HG03354 (cell line): ENCODE data around the gene MPPED2.

Source experiments
- ATAC-seq: cut with Tn5 transposase; IDR thresholded peaks from one replicate; pipeline ENCODE4 v1.9.1; 2021; ENCODE audit warnings: mild to moderate bottlenecking; ENCODE audit not compliant: unreplicated experiment, poor library complexity, severe bottlenecking

The MPPED2 gene, protein sequence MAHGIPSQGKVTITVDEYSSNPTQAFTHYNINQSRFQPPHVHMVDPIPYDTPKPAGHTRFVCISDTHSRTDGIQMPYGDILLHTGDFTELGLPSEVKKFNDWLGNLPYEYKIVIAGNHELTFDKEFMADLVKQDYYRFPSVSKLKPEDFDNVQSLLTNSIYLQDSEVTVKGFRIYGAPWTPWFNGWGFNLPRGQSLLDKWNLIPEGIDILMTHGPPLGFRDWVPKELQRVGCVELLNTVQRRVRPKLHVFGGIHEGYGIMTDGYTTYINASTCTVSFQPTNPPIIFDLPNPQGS

GRCh38 chr11:30586251-30587144 lies at the start of gene MPPED2:
Gene MPPED2 (minus strand): TSS chr11:30586353. CDS start chr11:30580373, 5,980 bp downstream.
- ATAC-seq = peak; percentile 94

DNA sequence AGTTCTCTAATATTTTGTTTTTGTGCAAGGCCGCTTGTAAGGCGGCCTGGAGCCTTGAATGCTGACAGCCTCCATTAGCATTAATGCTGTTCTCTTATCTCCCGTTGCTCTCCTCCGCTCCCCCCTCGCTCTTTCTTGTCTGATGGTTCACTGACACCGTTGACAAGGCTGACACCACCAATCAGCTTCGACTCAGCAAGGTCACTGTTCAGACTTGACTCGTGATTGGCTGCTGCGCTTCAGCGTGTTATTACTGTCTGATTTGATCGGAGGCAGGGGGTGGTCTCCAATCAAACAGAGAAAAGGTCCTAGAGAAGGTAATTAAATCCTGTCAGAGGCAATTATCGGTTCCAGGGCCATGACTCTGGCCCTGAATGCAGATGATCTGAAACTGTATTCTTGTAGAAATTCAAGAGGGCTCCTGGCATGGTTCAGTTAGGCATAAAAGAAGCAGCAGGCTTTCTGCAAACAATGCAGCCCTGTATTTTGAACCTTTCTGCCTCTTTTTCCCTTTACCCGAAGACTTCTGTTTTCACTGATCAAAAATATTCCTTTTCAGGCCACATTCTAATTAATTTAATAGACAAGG lies 49.3 kb upstream of the MPPED2 start:
- ATAC-seq = no peak

DNA sequence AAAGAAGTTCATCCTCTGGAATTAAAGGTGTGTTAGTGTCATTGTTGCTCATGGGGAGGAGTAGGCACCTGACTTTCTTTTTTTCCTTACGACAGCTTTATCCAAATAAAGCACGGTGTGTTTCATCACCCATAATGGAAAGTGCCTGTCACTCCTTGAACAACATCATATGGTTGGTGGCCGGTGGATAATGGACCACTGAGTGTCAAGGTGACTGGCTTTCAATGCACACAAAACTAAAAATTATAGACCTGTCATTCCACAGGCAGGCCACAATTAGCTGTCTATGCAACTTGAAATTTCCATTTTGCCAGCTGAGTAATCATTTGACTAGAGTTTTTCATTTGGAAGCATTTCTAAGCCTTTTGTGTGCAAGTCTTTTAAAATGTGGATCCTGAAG lies 45.0 kb upstream of the MPPED2 start:
- no peak for ATAC-seq

DNA sequence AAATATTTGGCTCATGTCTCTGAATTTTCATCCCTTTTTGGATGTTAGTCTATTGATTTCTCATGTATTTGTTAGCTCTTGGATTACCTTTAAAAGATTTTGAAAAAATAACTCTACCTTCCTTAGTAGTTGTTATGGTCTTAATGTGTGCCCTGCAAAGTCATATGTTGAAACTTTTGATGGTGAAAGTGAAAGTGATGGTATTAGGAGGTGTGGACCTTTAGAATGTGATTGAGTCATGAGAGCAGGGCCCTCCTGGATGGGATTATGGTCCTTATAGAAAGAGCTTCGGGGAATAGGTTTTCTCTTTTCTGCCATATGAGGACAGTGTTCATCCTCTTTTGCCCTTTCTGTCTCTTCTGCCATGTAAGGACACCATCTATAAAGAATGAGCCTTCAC lies 33.6 kb upstream of the MPPED2 start:
- no peak for ATAC-seq

- ATAC-seq = no peak
These were observed 31.6 kb upstream of the MPPED2 start for GRCh38 chr11:30617762-30618161.

DNA sequence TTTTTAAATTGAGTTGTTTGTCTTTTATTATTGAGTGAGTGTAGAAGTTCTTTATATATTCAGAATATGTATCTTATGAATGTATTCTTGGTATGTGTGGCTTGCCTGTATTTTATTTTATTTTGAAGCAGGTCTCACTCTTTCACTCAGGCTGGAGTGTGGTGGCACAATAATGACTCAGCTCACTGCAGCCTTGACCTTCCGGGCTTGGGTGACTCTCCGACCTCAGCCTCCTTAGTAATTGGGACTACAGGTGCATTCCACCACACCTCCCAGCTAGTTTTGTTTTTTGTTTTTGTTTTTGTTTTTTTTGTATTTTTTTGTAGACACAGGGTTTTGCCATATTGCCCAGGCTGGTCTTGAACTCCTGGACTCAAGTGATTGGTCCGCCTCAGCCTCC lies 24.5 kb upstream of the MPPED2 start:
- ATAC-seq = no peak

DNA sequence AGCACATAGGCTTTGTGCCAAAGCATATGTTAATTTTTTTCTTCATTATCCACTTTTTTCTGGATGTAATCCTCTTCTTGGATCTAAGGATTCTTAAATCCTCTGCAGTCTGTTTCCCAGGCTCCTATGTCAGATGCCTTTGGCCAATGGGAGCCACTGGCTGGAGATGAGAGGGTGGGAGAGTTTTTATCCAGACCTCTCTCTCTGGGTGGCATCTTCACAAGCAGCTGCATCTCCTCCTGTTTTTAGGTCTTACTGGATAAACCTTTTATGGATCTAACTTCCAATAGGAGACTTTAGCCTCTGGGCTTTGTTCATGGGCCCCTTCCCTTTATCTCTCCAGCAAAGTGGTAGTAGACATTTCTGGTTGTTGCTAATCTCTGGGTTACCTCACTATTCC lies 22.4 kb upstream of the MPPED2 start:
- ATAC-seq = no peak

DNA sequence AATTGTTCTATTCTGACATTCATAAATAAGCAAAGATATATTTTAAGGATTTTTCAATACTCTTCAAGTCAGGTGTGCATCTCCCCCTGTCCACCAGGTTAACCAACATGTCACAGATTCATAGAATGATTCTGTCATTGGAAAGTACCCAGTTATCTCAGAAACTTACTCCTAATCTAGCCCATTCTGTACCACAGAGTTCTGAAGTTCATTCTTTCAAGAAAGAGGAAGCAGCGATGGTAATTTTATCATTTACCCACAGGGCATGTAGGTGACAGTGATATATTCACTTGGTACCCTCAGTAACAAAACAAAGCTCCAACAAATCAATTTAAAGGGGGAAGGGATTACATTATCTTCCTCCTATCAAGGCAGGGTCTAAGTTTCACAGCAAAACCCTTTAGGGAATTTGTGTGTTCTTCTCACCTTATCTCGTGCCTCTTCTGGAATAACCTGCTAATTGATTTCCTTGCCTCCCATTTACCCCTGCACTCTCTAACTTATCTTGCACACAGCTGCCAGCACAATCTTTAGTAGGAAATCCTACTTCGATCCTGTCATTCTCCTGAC lies 19.0 kb upstream of the MPPED2 start:
- ATAC-seq = peak; percentile 81

DNA sequence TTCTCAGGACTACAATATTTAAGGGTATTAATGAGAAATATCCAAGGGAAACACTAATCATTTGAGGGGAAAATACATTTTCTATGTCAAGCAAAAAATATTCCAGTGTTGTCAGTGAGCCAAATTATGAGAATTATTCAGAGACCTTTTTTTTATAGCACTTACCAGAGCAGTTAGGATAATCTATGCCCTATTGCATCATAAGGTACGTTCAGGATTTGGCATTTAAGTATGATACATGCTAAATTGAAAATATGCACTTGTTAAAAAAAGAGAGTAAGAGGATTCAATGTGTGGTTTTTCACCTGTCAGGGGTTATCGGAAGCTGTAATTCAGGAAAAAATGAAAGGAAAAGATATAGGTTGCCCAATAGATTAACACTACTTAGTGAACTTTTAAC lies 17.2 kb upstream of the MPPED2 start:
- ATAC-seq = no peak

DNA sequence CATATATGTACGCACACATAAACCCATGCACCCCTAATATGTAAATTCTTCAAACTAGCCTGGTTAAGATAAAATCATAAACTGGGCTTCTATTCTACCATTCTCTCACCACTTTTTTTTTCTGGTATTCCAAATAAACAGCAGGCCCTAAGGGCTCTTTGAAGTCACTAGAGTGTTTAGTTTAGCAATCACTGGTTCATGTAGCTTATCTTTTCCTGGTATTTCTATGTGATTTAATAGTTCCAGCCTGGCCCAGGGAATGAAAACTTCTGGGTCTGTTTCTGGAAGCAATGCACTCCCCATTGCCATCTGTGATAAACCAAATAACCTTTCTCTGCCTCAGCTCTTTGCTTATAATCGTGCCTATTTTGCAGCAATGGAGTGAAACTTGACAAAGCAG lies 10.7 kb upstream of the MPPED2 start:
- no peak for ATAC-seq

GRCh38 chr11:30595934-30596333 lies 9.8 kb upstream of the MPPED2 start:
- ATAC-seq = no peak

- no peak for ATAC-seq
These were observed 8.7 kb upstream of the MPPED2 start for GRCh38 chr11:30594646-30595411.

DNA sequence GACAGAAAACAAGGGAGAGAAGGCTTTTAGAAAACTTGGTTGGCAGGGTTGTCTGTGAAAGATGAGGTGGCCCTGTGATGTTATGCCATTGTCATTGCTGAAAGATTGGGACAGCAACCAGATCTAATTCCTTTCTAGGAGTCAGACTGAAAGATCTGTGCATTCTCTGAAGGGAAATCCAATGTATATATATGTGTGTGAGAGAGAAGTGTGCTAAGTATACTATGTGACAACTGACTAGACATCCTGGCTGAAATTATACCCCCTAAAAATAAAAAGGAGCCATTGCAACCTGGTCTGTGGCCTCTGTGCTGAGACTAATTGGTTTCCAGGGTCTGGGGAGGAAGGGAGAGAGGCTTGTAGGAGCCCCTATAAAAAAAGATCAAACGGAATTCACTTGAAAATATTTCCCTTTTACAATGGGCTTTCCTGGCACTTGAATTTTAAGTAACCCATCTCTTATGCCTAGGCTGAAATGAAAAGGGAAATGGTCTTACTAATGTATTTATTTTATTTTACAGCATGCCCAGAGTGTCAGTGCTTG lies 1.2 kb upstream of the MPPED2 start:
- no peak for ATAC-seq

DNA sequence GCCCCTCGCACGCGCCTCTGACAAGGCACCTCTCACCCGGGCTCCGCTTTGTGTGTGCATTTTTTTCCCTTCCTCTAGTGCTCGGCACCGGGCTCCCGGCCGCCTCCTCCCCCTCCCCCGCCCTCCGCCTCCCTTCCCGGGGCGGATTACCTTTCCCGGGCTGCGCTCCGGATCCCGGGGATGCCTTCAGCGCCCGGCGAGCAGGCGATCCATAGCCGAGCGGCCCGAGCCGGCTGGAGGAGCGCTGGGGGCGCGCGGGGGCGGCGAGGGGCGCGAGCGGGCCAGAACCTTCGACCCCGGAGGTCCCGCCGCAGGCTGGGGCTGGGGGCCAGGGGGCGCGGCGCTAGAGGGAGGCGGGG lies 282 bp downstream of the MPPED2 start:
- peak; percentile 33 for ATAC-seq

DNA sequence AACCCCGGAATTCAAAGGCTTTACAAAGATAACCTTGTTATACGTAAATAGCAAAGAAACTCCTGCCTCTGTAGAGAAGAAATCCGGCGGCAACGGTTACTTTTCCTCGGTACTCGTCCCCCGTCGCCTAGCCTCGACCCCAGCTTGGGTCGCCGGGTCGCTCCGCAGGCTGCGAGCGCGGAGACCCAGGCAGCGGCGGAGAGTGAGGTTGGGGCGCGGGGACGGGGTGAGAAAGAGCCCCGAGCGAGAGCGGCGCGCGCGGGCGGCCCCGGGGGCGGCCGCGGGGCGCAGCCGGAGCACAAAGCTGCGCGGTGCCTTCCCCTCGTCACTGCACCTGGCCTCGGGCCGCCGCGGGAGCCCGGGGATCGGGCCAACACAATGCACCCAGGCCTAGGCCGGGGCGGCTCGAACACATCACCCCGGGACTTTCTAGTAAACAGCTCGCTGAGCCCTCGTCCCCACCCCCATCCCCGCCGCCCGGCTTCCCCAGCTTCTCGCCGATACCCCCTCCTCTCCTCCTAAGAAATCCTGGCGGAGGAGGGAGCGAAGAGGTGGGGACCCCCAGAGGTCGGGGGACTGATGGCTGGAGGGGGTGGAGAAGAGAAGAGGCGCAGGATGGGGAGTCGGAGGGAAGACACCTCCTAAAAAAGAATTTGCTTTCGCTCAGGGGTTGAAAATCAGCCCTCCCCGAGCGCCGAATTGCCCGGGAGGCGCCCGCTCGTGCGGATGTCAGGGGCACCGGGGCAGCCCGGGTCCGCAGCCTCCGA lies 845 bp downstream of the MPPED2 start:
- ATAC-seq = peak; percentile 23

DNA sequence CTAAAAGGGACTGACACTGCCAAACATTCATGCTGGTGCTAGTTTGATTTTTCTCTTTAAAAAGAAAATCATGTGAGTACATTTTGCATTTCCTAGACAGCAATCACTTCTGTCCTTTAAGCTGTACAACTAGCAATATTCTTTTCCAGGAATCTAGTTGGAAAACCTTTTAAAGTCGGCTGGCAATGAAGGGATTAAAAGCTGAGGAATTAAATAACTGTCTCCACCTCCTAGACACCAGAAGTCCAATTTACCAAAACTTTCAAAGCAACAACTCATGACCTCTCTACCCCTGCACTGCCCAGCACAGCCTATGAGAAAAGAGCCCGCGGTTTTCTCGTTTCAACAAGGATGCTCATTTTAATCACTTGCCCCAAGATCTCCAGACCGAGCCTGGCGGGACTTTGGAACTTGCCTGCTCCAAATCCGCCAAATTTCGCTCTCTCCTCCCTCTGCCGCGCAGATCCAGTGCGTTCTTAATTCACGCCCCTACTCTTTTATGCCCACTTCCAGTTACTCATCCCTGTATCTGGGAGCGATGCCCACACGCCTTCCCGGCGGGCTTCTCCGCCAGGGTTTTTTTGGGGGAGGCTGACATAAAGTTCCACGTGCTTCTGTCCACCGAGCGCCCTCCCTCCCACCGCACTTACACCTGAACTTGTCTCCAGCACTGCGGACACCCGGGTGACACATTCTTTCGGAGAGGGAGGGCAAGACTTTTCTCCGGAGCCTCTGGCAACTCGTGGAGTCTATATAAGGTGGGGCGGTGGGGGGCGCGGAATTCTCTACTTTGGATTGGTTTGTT lies 2.5 kb downstream of the MPPED2 start:
- ATAC-seq = no peak

DNA sequence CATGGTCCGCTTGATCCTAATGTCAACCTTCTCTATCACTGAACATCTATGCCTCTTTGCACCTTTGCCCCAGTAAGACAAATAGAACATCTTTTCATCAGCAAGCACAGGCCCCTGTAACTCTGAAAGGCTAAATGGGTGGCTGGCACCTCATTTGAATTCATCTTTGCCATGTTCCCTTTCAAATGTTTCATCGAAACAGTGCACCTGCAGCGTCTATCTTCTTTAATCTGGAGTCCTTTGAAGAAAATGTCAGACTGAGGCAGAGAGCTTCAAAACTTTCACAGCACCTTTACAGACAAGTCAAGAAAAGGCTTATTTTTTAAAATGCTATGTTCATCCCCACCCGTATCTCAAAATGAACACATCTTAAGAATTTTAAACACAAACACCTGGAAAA lies 3.4 kb downstream of the MPPED2 start:
- no peak for ATAC-seq

GRCh38 chr11:30581675-30582074 lies 4.5 kb downstream of the MPPED2 start:
- ATAC-seq = no peak
